ENCODE results near the gene SLC1A3.
A peak's percentile ranks its signal among the peaks of the same experiment; 100 is the strongest.

SLC1A3 gene

DNA sequence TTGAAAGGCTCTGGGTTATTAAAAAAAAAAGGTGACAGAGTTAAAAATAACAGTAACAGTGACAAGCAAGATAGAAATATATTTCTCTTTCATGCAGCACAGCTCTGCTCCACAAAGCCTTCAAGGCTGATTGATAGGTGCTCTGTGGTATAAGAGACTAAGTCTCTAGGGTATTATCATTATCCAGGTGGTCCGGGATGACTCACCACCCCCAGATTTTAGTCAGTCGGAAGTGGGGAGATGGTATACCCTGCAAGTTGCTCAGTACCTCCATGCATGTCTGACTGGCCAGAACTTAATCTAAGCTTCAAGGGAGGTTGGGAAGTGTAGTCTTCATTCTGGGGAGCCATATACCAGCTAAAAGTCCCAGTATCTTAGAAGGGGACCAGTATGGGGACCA lies 76.1 kb downstream of the SLC1A3 start:
- DNase-seq (ENCODE audit: low read depth in 2 of 3, low spot score in 2 of 3): no peak

- no peak for DNase-seq (ENCODE audit: low read depth in 2 of 3, low spot score in 2 of 3)
These were observed 77.5 kb downstream of the SLC1A3 start for GRCh38 chr5:36683821-36684434.

DNA sequence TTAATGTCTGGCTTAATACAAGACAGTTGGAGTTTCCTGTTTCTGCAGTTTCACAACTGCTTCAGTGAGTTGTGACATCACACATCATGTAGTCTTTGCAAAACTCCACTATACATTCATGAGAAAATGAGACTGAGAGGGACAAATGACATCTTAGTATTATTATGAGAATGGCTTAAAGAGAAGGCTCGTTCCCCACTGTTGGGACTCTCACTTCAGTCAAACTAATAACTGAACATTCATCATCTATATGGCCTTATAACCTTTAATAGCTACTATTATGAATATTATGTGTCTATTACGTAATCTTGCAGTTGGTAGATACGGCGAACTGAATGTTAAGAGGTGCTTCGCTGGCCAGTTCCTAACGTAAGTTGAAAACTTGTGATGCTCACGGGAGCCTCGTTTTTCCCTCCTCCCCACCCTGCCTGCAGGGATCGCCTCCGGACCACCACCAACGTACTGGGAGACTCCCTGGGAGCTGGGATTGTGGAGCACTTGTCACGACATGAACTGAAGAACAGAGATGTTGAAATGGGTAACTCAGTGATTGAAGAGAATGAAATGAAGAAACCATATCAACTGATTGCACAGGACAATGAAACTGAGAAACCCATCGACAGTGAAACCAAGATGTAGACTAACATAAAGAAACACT lies 79.4 kb downstream of the SLC1A3 start:
- no peak for DNase-seq (ENCODE audit: low read depth in 2 of 3, low spot score in 2 of 3)

DNA sequence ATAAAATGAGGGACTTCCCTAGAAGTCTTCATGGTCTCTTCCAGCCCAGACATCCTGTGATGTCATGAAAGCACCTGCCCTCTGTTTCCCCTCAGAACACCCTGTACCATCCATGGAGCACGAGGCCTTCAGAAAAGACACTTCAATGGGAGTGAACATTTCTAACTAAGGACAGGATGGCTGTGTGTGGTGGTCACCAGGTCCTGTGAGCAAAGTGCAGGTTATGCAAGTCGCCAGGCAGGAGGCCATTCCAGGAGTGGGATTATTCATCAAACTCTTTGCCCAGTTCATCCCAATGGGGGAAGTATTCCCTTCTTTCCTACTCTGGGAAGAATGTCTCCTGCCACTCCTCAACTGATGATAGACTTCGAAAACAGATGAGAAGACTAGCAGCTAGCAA lies 80.5 kb downstream of the SLC1A3 start:
- DNase-seq (ENCODE audit: low read depth in 2 of 3, low spot score in 2 of 3): no peak

- DNase-seq (ENCODE audit: low read depth in 2 of 3, low spot score in 2 of 3): no peak
These were observed 82.3 kb downstream of the SLC1A3 start for GRCh38 chr5:36688722-36689121.

DNA sequence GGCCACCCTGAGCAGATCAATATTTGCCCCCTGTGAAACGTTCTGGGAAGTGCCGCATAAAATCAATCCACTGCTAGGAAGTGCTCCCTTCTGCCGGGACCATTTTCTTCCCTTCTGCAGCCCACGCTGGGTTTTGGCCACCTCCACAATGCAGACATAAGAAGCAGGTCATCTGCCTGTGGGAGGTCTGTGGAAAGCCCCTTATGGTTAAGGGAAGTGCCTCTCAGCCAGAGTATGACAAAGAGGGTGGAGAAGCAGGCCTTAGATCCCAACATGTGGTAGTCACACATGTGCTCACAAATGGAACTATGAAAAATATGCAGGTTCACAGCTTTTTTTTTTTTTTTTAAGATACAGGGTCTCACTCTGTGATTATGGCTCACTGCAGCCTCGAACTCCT lies 82.8 kb downstream of the SLC1A3 start:
- no peak for DNase-seq (ENCODE audit: low read depth in 2 of 3, low spot score in 2 of 3)

DNA sequence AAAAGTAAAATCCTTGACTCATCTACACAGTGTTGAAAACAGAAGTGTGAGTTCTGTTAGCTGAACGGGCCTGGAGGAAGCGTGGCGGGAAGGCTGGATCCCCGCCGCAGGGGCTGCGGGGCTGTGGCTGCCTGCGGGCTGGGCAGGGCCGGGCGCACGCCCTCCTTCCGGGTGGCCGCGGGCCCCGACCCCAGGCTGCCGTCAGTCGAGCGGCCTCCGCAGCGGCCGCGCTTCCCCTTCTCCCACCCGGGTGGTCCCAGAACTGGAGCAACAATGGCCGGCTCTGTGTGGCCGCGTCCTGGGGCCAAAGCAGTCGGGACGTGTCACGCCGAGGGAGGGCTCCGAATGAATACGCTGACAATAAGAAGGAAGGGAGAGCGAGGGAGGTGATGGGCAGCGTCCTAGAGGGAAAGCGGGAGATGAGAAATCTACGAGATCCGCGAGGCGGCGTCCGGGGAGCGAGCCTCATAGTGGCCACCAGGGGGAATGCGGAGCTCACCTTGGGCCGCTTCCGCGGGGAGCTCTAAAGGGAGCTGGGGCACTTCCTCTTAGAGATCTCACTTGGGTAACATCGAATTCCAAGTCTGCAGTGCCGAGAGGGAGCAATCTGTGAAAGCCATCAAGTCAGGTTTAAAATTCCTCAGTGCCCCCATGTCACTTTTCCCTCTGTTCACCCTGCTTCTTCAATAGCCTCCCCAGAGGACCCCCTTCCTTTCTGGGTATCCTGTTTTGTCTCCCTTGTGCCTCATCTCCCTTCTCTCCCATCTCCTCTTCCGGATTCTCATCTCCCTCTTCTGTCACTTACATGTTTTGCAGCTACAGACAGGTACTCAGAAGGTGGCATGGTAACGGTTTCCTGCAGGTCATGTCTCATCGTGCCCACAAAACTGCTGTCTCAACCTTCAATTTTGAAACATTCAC lies 83.9 kb downstream of the SLC1A3 start:
- peak; percentile 42 to 57 (median 50) for DNase-seq (ENCODE audit: low read depth in 2 of 3, low spot score in 2 of 3)

DNA sequence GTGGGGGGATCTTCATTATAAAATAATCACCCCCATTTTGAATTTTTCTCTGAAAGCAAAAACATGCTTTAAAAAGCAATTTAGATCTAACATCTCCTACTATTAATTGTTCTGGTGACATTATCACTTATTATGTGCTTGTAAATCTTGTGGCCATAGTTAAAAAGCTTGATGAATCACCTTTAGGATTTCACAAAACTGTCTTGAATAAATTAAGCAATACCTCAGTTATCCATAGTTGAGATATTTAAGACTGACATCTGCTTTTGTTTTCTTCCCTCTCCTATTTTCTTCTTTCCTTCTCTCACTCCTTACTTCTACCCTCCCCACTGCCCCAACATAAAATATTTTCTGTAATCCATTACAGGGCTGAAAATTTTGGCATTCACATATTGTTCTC lies 84.8 kb downstream of the SLC1A3 start:
- DNase-seq (ENCODE audit: low read depth in 2 of 3, low spot score in 2 of 3): no peak

DNA sequence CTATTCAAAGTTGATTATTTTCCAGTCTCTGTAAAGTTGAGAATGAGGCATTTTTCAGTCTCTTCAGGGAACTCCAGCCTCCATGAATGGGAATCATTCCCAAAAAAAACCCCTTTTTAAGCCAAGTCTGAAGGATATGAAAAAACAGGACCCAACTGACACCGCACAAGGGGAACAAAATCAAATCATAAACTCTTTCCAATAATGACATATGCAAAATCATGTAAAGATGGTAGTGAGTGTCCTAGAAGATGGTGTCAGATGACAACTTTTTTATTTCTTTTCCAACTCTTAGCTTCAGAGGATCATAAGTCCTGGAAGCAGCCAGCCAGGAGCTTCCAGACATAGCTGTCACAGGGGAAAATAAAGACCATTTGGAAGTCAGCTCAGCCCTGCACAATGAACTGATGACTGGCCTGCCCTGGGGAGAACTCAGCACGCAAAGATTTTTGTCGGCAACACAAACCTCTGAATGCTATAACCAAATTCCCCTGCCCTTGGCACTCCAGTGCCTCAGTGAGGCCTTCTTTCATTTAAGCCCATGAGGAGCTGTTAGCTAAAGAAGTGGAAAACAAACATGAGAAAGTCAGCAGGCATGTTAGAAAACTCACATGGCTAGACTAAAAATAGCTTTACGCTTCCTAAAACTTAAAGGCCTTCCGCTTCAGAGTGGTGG lies 85.4 kb downstream of the SLC1A3 start:
- DNase-seq (ENCODE audit: low read depth in 2 of 3, low spot score in 2 of 3): no peak

- peak in 2 of 3 experiments; percentile 23 to 28 for DNase-seq (ENCODE audit: low read depth in 2 of 3, low spot score in 2 of 3)
These were observed 86.7 kb downstream of the SLC1A3 start for GRCh38 chr5:36692791-36693763.

DNA sequence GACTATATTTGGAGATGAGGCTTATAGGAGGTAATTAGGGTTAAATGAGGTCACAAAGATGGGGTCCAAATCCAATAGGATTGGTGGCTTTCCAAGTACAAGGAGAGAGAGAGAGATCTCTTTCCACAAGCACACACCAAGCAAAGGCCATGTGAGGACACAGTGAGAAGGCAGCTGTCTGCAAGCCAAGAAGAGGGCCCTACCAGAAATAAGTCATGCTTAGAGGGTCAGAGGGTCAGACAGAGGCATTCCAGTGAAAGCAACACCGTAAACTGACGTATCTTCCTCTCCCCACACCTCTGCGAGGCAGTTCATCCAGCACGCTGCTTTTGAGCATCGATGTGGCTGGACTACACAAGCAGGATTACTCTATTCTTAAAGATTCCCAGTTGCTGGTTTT lies 87.9 kb downstream of the SLC1A3 start:
- no peak for DNase-seq (ENCODE audit: low read depth in 2 of 3, low spot score in 2 of 3)

DNA sequence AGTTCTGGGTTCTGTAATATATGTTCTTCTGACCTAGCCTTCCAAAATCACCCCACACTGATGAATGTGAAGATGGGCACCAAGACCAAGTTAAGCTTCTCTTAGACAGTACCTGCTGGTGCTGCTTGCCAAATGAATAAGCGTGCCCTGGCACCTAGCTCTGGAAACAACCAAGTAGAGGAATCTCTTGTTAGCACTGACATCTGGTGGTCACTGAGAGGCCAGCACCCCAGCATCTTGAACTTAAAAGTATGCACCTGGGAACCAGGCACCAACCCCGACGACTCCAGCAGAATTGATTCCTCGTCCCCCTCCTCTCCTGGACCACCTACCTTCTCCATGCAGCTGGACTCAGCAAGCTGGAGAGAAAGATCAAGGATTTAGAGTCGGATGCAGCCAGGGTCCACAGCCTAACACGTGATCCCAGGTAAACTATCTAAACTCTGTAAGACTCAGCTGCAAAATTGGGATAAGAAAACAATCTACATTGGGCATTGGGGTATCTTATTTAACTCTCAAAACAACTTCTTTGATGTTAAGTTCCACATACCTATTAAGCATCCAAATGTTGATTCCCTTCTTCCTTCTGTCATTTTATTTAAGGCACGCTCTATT lies 89.8 kb downstream of the SLC1A3 start:
- no peak for DNase-seq (ENCODE audit: low read depth in 2 of 3, low spot score in 2 of 3)

- no peak for DNase-seq (ENCODE audit: low read depth in 2 of 3, low spot score in 2 of 3)
These were observed 91.6 kb downstream of the SLC1A3 start for GRCh38 chr5:36698031-36698430.

DNA sequence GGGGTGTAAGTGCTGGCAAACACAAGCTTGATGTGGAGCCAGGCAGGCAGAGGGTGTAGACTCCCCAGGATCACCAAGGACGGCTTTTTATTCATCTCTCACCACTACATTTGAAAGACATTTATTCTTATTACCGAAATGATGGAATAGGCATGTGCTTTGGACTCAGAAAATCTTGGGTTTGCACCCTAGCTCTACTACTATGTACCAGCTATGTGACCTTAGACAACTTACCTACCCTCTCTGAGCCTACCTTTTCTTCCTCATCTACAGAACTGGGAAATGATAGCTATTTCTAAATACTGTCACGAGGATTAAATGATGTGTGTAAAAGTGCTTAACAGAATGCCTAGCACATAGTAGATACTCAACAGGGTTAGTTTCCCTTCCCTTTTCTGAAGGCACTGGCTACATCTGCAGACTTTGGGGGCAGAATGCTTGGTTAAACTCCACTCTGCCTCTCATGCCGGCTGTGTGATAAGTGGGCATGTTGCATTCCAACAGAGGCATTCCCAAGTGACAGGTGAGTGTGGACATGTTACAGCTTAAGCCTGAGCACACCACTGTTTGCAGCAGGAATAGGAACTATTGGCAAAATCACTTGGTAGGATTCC lies 94.8 kb downstream of the SLC1A3 start:
- no peak for DNase-seq (ENCODE audit: low read depth in 2 of 3, low spot score in 2 of 3)

DNA sequence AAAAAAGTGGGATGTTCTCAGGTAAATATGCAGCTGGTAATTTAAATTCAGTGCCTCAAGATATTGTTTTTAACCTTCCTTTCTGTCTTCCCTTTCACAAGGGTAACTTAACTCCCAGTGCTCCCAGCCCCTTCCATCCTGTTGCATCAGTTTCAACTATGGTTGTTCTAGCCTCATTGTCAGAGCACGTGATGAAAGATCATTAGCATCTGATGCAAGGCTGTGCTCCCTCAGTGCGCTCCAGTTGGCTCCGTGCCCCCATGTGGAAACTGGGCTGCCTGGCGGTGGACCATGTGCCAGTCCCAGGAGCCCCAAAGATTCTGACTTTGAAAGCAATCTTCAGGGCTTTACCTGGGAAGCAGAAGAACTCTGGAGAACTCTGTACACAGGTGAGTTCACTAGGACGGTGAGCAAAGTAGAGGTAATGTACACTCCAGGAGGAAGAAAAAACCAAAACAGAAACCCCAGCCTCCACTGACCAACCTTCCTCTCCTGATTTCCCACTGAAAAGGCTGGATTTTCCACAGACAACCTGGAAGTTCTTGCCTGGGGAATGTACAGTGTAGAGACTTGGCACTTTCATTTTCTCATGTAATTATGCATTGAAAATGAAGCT lies 96.9 kb downstream of the SLC1A3 start:
- no peak for DNase-seq (ENCODE audit: low read depth in 2 of 3, low spot score in 2 of 3)

DNA sequence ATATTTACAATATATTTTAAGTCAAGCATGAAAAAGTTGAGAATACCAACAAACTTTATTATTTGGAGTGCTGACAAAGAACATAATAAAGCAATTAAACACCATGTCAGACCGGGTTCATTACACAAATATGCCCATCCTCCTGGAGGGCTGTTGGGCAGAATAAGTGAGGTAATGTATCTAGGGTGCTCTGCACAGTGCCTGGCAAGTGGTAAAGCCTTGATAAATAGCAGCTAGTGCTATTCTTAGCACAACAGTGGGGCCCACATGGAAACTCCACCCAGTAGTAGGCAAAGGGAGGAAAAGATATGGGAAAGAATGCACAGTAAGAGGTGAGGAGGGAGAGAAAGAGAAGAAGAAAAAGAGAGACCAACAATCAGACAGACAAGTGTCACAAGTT lies 97.7 kb downstream of the SLC1A3 start:
- DNase-seq (ENCODE audit: low read depth in 2 of 3, low spot score in 2 of 3): no peak

DNA sequence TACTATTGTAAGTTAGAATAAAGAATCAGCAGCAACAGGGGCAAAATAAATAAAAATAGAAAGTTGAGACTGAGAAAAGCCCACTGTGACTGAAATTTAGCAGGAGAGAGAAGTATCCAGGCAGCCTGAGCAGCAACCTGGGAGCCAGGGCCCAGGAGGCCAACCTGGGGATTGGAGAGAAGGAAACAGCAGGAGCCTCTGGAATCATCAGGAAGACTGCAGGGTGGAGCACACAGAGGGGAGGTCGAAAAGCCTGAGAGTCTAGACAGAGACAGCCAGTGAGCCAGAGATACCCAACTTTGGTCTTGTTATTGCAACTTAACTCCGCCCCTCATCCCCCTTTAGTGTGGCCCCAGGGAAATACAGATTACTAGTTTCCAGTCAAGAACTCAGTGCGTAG lies 98.6 kb downstream of the SLC1A3 start:
- DNase-seq (ENCODE audit: low read depth in 2 of 3, low spot score in 2 of 3): no peak

DNA sequence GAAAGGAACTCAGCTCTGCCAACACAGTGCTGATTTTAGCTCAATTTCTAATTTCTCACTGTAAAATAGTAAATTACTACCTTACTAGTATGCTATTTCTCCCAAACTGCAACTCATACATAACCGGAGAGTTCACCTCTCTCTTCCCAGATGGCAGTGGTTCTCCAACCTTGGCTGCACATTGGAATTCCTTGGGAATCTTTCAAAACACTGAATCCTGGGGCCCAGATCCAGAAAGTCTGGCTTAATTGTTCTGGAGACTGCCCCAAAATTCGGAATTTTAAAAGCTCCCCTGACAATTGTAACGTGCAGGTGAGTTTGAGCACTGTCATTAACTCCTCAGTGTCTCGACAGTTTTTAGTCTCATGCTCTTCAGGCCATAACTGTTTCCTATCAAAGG lies 100.3 kb downstream of the SLC1A3 start:
- DNase-seq (ENCODE audit: low read depth in 2 of 3, low spot score in 2 of 3): no peak

- DNase-seq (ENCODE audit: low read depth in 2 of 3, low spot score in 2 of 3): no peak
These were observed 102.6 kb downstream of the SLC1A3 start for GRCh38 chr5:36708996-36709395.

Data from activated CD8-positive, alpha-beta memory T cell treated with anti-CD3 and anti-CD28 coated beads for 48 hours (primary cell).